GM21786 (cell line): Measurements from ENCODE around the gene SLC25A46.
"Not testable (repeated sequence)": the region's sequence is repeated elsewhere in the genome, so short reads cannot be mapped to it uniquely, and the experiment has no call there.

Experiments
- ATAC-seq: cut with Tn5 transposase; IDR thresholded peaks from one replicate; pipeline ENCODE4 v1.9.1; 2021; ENCODE audit not compliant: unreplicated experiment

SLC25A46 gene

GRCh38 chr5:110754181-110754580 is 15.4 kb downstream of the SLC25A46 start:
- ATAC-seq = no peak

- ATAC-seq = no peak
These were observed 18.4 kb downstream of the SLC25A46 start for GRCh38 chr5:110757118-110757729.

GRCh38 chr5:110760158-110760557 is 21.4 kb downstream of the SLC25A46 start:
- no peak for ATAC-seq

- no peak for ATAC-seq
These were observed 29.5 kb downstream of the SLC25A46 start for GRCh38 chr5:110768138-110768860.

- ATAC-seq = no peak
These were observed 30.3 kb downstream of the SLC25A46 start for GRCh38 chr5:110769000-110769681.

GRCh38 chr5:110770286-110770685 is 31.5 kb downstream of the SLC25A46 start:
- no peak for ATAC-seq

- ATAC-seq = no peak
These were observed 46.1 kb downstream of the SLC25A46 start for GRCh38 chr5:110784901-110785300.

- no peak for ATAC-seq
These were observed 46.5 kb downstream of the SLC25A46 start for GRCh38 chr5:110785356-110785755.

GRCh38 chr5:110788006-110788405 is 49.2 kb downstream of the SLC25A46 start:
- not testable (repeated sequence) for ATAC-seq

GRCh38 chr5:110790673-110791072 is 51.9 kb downstream of the SLC25A46 start:
- no peak for ATAC-seq

- no peak for ATAC-seq
These were observed 64.2 kb downstream of the SLC25A46 start for GRCh38 chr5:110802998-110803397.

GRCh38 chr5:110803467-110804326 is 64.9 kb downstream of the SLC25A46 start:
- ATAC-seq = no peak

GRCh38 chr5:110807169-110807568 is 68.4 kb downstream of the SLC25A46 start:
- ATAC-seq = no peak

GRCh38 chr5:110809006-110809405 is 70.2 kb downstream of the SLC25A46 start:
- no peak for ATAC-seq
